AG09319 (cell line): Measurements from ENCODE around the gene MEGF11.

Experiments used
- DNase-seq: peaks from one replicate; pipeline ENCODE4 v3.0.0-alpha.2; 2010; ENCODE audit warnings: low read depth; ENCODE audit errors: extremely low read depth
- CTCF ChIP-seq: IDR thresholded peaks from 2 replicates; pipeline ENCODE4 v1.5.1; 2011; ENCODE audit warnings: low read depth, mild to moderate bottlenecking, inconsistent platforms, low read length, moderate library complexity

MEGF11 gene

GRCh38 chr15:65926899-65927298, 326.7 kb downstream of the MEGF11 start:
- TF ChIP-seq CTCF, result no peak
- no peak for DNase-seq

GRCh38 chr15:65926459-65926858, 327.1 kb downstream of the MEGF11 start:
- TF ChIP-seq CTCF, result no peak

GRCh38 chr15:65925338-65925737, 328.2 kb downstream of the MEGF11 start:
- no peak for TF ChIP-seq CTCF
- DNase-seq, result no peak

More at GRCh38 chr15:65926459-65926858, 327.1 kb downstream of the MEGF11 start:
- DNase-seq, result no peak

- TF ChIP-seq CTCF, result no peak
Measured at GRCh38 chr15:65924004-65924403, 329.5 kb downstream of the MEGF11 start.

GRCh38 chr15:65923264-65923663, 330.3 kb downstream of the MEGF11 start:
- DNase-seq, result no peak
- no peak for TF ChIP-seq CTCF

More at GRCh38 chr15:65924004-65924403, 329.5 kb downstream of the MEGF11 start:
- no peak for DNase-seq

- TF ChIP-seq CTCF, result no peak
- no peak for DNase-seq
Measured at GRCh38 chr15:65922621-65923020, 330.9 kb downstream of the MEGF11 start.

GRCh38 chr15:65921780-65922179, 331.8 kb downstream of the MEGF11 start:
- no peak for TF ChIP-seq CTCF

More at GRCh38 chr15:65921780-65922179, 331.8 kb downstream of the MEGF11 start:
- DNase-seq, result no peak
